ACHN (cell line): ENCODE data around the gene EOLA1.
"Not testable (repeated sequence)": the region's sequence is repeated elsewhere in the genome, so short reads cannot be mapped to it uniquely, and the experiment has no call there.

Experiments used
- DNase-seq: peaks from one replicate; pipeline ENCODE4 v3.0.0-alpha.2; 2015
- in situ Hi-C: cut with HindIII; loops from 2 replicates; pipeline ENCODE4 v1.10.0; 2017; ENCODE audit warnings: low sequenced_read_pairs, low pct_ligation_motif_present, low pct_unique_long_range_greater_than_20kb

EOLA1 gene

DNA sequence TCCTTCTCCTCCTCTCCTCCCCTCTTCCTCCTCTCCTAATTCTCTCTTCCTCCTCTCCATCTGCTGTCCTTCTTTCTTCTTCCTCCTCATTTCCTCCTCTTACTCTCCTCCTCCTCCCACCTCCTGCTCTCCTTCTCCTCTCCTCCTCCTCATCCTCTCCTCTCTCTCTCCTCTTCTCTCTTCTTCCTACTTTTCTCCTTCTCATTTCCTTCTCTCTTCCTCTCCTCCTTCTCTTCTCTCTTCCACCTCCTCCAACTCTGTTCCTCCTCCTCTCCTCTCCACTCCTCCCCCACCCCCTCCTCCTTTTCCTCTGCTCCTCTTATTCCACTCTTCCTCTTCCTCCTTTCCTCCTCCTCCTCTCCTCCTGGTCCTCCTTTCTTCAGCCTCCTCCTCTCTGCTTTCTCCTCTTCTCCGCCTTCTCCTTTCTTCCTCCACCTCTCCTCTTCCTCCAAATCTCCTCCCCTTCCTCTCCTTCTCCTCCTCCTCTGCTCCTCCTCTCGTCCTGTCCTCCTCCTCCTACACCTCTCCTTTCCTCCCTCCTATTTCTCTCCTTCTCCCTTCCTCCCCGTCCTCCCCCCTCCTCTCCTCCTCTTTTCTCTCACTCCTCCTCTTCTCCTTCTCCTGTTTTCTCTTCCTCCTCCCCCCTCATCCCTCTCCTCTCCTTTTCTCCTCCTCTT lies 5.7 kb upstream of the EOLA1 start:
- in situ Hi-C loops, DNase-seq: not testable (repeated sequence)

DNA sequence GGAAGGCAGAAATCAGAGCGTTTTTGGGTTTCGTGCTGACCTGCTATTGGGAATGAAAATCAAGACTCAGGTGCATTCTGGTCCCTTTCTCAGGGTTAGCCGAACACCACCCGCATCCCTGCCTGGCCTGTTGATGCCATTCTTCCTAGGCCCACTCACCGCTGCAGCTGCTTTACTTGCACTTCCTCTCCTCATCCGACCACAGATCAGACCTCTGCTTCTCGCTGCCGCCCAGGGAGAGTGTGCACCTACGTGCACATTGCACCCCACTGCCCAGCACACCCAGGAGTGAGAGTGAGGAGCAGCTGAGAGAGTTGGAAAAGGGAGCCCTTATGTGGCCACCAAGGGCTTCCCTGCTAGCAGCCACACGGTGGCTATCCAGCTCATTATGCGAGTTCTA lies 3.3 kb upstream of the EOLA1 start:
- not testable (repeated sequence) for DNase-seq

DNA sequence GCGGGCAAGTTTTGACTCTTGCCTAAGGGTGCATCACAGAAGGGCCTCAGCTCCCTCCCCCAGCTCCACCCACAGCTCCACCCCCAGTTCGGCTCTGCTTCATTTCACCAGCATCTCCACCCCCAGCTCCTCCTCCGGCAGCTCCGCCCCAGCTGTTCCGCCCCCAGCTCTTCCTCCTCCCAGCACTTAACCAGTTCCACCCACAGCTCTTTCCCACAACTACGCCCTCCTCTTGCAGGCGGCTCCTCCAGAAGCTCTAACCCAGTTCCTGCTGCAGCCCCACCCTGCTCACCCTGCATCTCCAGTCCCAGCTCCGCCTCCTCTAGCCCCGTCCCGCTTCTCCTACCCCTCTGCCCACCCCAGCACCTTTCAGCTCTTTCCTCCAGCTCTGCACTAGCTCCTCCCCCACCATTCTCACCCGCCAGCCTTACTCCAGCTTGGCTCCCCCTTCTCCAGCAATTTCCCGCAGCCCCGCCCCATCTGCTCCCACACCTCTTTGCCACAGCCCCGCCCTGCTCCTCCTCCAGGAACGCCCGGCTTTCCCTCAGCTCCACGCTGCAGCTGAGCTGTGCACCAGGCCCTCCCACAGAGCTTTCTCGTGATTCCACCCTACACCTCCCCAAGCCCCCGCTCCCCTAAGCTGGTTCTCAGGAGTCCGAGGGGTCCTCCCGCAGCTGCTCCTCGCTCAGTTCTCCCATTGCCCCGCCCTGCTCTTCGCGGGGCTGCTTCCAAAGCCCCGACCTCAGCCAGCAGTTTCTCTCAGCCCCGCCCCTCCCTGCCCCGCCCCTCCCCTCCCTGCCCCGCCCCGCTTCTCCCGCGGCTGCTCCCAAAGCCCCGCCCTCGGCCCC lies 1.3 kb upstream of the EOLA1 start:
- peak; percentile 83 for DNase-seq
- in situ Hi-C loops = no loop called here

More for the DNA sequence above, 3.3 kb upstream of the EOLA1 start:
- in situ Hi-C loops = not testable (repeated sequence)

DNA sequence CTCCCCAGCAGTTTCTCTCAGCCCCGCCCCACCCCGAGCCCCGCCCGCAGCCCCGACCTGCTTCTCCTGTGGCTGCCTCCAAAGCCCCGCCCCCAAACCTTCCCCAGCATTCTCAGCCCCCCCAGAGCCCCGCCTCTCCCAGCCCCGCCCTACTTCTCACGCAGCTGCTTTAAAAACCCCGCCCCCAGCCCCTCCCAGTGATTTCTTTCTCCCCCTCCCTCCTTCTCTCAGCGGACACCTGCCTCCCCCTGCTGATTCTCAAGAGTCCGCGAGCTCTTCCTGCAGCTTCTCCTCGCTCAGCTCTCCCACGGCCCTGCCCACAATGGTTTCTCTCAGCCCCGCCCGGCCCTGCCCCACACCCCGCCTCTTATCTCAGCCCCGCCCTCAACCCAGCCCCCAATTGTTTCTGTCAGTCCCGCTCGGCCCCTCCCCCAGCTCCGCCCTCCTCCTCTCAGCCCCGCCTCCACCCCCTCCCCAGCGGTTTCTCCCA lies 636 bp upstream of the EOLA1 start:
- DNase-seq = peak; percentile 72
- in situ Hi-C loops = no loop called here

DNA sequence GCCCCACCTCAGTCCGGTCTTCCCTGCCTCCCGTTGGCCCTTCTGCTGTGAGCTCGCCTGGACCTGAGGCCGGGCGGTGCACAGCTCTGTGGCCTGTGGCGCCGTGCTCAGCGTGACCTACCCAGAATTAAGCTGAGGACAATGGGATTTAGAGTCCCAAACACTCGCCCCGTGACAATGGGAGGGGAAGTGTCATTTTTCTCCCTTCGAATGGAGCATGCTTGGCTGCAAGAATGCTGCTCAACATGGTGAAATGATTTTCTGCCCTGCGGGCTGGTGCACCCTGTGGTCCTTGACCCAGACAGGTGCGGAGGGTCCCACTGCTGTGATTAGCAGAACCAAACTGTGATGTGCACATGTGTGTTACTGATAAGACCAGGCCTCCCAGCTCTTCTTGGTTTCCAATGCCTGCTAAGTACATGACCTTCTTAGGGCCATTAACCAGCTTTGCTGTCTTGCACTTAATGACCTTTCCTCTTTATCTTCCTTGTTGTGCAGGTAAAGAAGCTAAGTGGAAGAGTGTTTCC lies 772 bp downstream of the EOLA1 start:
- DNase-seq = no peak
- in situ Hi-C loops = no loop called here

DNA sequence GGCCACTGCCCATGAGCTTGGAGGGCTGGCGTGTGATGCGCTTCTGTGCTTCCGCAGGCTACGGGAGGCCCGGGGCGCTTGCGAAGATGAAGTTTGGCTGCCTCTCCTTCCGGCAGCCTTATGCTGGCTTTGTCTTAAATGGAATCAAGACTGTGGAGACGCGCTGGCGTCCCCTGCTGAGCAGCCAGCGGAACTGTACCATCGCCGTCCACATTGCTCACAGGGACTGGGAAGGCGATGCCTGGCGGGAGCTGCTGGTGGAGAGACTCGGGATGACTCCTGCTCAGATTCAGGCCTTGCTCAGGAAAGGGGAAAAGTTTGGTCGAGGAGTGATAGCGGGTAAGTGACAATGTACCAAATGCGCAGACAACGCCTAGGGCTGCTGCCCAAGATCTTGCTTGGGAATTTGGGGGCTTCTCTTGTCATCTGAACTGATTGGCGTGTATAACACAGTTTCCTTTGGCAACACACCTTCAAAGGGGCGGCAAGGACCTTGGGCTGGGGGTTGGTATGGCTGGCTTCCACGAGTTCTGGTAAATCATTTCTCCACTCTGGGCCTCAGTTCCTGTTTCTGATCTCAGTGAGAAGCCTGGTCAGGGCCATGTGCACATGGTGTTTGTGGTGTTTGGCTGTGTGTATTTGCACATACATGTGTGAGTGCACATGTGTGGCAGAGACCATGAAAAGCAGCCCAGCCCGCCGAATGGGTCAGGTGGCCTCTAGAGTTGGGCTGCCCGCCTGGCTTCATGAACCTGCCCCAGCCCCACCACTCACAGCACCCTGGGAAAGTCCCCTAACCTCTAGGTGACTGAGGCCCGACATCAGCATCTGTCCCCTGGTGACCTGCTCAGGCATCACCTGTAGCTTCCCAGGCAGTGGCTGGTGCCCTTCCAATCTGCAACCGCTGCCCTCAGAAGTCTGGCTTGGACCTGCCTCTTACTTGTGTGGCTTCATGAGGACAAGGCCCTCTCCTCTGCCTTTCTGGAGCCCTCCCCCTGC lies 5.0 kb downstream of the EOLA1 start:
- in situ Hi-C loops = not testable (repeated sequence)
- peak; percentile 21 for DNase-seq

DNA sequence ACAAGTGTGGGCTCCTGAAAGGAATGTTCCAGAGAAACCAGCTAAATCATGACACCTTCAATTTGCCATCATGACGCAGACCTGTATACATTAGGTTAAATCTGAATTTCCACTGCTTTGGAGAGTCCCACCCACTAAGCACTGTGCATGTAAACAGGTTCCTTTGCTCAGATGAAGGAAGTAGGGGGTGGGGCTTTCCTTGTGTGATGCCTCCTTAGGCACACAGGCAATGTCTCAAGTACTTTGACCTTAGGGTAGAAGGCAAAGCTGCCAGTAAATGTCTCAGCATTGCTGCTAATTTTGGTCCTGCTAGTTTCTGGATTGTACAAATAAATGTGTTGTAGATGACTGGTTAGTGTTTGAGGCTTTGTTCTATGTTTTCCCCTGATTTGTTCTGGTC lies 6.2 kb downstream of the EOLA1 start:
- DNase-seq, in situ Hi-C loops: not testable (repeated sequence)

DNA sequence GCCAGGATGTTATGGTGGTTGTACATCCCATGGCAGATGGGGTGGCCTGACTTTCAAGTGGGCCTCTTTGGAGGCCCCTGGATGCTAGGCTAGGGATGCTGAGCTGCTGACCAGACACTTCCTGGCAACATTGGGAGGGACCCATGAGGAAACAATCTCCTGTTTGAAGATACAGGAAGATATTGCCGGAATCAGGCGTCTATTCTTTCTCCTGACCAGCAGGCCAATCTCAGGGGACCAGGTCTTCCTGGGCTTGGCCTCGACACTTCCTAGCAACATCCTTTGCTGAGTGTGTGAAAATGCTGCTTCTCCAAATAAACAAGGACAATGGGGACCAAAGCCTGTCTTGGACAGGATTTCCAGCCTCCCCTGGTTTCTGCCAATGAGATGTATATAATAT lies 7.0 kb downstream of the EOLA1 start:
- DNase-seq, in situ Hi-C loops: not testable (repeated sequence)

DNA sequence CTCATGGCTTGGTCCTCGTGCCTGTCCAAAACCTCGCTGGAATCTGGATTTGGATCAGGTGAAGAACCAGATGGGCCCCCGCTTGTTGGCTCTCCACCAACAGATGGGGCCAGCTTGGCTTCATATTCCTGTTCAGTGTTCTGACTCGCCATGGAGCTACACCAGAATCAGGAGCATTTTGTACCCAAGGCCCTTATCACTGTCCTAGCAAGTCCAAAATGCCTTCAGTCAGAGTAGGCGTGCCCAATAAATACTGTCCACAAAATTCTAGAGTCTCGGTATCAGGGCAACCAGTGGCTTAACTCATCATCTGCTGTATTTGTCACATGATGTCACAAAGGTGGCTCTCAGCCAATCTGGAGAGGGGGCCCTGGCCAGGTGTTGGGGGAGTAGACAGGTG lies 8.9 kb downstream of the EOLA1 start, which contains the start of gene HSFX3:
Gene HSFX3, minus strand, starts transcription at position 224 of the 400 bp plus-strand sequence. Its CDS starts 72 bp downstream, at position 152.
- DNase-seq, in situ Hi-C loops: not testable (repeated sequence)

DNA sequence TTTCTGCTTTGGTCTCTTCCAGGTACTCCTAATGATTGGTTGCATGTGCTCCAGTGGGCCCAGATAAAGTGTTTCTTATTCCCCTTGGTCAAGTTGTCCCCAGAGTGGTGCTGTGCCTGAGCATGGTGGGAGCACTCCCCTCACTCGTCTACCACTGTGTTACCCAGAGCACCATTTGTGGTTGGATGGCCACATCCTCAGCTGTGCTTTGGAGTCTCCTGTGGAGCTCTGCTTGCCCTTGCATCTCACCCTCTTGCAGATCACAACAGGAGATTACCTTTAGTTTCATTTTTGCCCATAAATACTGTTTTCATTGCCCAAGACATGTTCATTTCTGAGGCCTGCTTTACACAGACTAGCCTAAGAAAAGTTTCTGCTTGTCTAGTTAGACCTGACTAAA lies 9.6 kb downstream of the EOLA1 start:
- DNase-seq, in situ Hi-C loops: not testable (repeated sequence)

DNA sequence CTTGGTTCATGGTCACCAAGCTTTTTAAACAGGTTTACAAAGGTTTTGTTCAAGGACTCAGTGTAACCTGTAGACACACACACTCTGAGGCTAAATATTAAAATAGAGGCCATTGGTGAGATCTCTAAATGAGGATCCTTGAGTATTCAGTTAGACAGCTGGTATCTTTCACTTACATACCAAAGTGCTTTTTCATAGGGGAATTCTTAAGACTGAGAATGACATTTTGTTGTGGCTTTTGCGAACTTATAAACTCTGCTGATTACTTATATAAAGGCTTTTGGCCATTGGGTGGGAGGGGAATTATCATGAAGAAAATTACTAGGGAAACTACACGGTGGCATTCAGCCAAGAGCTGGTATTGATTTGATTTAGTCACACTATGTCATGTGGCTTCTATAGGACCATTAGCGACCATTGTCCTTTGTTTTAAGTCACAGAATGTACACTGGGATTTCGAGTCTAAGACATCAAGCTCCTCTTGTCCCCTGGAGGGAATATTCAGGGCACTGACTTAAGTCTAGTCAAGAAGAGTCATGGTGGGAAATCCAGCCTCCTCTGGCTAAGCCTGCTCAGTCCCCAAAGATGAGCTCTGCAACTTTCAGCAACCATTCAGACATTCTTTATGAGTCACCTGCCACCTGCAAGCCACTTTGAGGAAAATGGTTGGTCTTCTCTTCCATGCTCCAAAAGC lies 10.6 kb downstream of the EOLA1 start:
- DNase-seq, in situ Hi-C loops: not testable (repeated sequence)

DNA sequence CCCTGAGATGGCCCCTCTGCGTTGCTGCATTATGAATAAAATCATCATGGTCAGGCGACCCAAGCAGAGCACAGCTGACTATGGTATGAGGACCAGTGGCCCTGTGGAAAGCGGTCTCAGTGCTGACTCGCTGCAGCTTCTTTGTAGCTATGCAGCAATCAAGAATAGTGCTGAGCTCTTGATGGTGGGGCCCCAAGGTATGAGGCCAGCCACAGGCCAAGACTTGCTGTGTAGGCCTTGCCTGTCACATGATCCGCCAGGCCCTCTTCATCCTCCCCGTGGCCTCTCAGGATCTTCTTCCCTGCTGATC lies 11.1 kb downstream of the EOLA1 start:
- in situ Hi-C loops, DNase-seq: not testable (repeated sequence)

DNA sequence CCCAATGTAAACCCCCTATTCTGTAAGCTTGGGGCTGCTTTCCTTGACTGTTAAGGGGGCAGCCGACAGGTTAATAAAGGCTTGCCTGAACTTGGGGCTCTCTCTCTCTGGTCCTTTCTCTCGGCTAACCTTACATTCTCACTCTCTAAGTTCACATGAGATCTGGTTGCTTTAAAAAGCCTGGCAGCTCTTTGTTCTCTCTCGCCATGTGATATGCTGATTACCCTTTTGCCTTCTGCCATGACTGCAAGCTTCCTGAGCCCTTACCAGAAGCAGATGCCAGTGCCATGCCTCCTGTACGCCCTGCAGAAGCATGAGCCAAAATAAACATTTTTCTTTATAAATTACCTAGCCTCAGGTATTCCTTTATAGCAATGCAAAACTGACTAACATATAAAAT lies 14.4 kb downstream of the EOLA1 start:
- DNase-seq, in situ Hi-C loops: not testable (repeated sequence)

DNA sequence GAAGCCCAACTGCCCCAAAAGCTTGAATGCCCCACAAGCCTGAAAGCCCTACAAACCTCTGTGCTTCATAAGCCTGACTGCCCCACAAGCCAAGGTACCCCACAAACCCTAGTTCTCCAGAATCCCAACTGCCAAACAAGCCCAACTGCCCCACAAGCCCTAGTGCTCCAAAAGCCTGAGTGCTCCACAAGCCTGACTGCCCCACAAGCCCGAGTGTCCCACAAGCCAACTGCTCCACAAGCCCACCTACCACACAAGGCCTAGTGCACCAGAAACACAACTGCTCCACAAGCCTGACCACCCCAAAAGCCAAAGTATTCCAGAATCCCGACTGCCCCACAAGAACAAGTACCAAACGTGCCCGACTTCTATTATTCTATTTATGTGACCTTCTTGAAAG lies 22.5 kb downstream of the EOLA1 start:
- DNase-seq = no peak
- in situ Hi-C loops = no loop called here

DNA sequence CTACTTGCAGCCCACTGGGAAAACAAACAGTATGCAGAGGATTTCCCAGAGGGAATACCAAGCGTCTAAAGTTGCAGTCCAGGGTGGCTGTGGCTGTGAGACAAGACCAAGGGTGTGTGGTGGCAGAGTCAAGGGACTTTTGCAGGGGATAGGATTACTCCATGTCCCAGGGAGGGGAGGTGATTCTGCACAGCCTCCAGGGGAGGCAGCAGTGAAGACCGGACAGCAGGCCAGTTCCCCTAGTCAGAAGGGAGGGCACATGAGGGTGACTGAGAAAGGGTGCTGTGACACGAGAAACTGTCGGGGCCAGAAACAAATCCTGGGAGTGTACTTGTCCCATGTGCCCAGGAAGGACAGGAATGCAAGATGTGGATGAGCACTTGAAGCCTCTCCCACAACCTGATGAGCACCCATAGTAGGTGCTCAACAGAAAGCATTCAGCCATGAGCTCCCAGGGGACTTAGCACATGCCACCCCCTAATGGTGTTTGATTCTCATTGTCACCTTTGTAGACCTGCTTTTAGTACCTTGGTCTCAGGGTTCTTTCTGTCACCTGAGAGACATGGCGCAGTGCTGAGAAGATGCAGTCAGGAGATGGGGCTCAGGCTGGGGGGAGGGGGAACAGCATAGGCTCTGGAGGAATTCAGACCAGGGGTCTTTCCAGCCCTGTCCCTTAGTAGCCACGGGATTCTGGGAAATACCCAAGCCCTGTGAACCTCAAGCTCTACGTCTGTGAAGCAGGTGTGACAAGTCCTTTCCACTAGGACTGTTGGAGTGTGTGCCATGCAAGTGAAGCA lies 27.0 kb downstream of the EOLA1 start:
- in situ Hi-C loops = no loop called here
- DNase-seq = no peak

DNA sequence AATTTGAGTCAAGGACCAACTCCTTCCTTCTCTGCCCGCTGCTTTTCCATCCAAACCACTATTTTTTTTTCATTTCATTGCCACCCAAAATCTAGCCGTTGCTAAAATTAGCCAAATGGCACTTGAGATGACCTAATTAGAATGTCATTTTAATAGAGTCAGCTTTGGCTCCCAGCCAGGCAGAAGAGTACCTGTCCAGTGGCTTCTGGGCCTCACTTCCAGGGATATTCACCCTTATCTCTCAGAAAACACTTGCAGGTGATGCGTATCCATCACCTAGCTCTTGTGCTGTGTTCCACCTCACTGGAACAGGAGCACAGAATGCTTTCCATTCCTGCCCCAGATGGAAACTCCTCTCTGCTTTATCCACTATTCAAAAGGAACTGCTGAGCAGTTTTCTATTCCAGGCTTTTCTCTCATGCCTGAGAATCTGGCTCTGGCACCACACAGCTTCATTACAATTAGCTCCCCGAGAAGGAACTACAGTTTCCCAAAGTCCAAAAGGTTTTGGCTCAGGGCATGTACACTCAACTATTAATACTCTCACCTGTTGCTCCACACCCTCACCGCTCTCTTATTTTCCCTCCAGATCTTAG lies 28.0 kb downstream of the EOLA1 start:
- in situ Hi-C loops = no loop called here
- DNase-seq = no peak

DNA sequence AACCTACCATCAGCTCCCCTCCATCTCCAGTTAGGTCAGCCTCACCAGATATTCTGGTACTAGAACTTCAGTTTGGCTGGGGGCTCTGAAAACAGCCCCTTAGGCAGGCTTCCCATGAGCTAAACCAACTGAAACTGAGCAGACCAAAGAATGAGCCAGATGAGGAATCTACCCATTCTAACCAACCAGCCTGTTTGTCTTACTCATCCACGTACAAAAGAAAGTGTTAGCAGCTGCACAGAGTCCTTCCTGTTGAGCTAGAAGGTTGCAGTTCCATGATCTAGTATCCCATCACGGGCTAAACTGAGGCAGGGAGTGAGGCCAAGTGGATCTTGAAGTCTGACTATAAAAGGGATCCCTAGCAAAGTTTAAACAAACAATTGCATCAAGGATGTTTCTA lies 29.0 kb downstream of the EOLA1 start:
- DNase-seq = no peak

More for the DNA sequence above, 29.0 kb downstream of the EOLA1 start:
- in situ Hi-C loops = no loop called here
